Measurements from ENCODE around the gene DHRS4. TPM values are rescaled to one million over a fixed set of nuclear protein-coding genes. Genes with fewer than 3 reads are reported as not detected.

The DHRS4 gene
- total and polyA plus RNA-seq, 2 of the 13 experiments (the other 11 are each of a cell fraction or from before 2014, with no cell fraction given) = 23.9 to 45.1 TPM

DNA sequence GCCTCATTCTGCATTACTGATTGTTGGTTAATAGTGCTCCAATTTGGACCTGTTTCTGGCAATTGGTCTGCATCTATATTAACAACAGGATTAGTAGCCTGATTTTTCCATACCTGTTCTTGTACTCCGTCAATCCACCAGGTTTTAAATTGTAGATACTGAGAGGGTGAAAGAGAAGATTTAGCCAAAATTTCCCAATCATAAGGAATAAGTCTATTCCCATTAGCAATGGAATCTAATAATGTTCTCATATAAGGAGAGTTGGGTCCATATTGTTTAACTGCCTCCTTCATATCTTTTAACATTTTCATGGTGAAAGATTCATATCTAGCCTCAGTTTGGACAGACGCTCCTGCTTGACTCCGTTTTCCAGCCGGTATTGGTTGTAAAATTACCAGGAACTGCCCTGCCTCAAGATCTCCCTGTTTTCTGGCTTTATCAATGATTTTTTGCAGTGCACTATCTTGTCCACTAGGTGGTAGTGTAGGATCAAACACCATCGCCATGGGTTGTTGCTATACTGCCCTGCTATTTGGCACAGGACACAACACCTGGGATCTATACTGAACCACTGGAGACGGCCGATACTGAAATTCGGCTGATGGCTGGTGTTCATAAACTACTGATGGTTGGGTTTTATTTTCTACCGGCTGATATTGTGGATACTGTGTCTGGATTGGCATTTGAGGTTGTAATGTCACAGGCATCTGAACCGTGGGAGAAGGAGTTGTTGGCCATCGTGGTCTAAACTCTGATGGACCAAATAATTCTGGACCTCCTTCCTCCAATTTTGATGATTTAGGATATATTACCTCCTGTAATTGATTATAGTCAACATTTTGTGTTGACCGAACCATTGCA lies 60.3 kb downstream of the DHRS4 start (continued):
- TF ChIP-seq ZZZ3 (CRISPR knock-in tag; IDR thresholded peaks at IDR 0.05; ENCODE audit: borderline replicate concordance) (no peak; the same call in 1 of the 2 replicates), GATA4 (IDR thresholded peaks at IDR 0.05; ENCODE audit: borderline replicate concordance, low read depth) (no peak), ZKSCAN5 (CRISPR knock-in tag; IDR thresholded peaks at IDR 0.05) (no peak), SRF (IDR thresholded peaks at IDR 0.05; ENCODE audit: low read depth, low read length) (no peak), ZNF225 (CRISPR knock-in tag; IDR thresholded peaks at IDR 0.05) (no peak), ZNF3 (CRISPR knock-in tag; IDR thresholded peaks at IDR 0.05) (no peak), POLR2G (IDR thresholded peaks at IDR 0.05; ENCODE audit: low read depth, low read length) (no peak), NR1H2 (CRISPR knock-in tag; IDR thresholded peaks at IDR 0.05; ENCODE audit: borderline replicate concordance, low read depth) (no peak), POLR2A (IDR thresholded peaks at IDR 0.05; ENCODE audit: insufficient read depth in 1 of 2, low read depth in 2 of 2, low read length in 2 of 2) (no peak), MBNL3 (CRISPR knock-in tag; conservative IDR thresholded peaks at IDR 0.05) (no peak), MTA3 (CRISPR knock-in tag; IDR thresholded peaks at IDR 0.05) (no peak), MED13 (CRISPR knock-in tag; IDR thresholded peaks at IDR 0.05) (no peak), ZSCAN20 (CRISPR knock-in tag; IDR thresholded peaks at IDR 0.05; ENCODE audit: borderline replicate concordance) (no peak), MAFG (CRISPR knock-in tag; IDR thresholded peaks at IDR 0.05) (no peak), ZNF264 (CRISPR knock-in tag; IDR thresholded peaks at IDR 0.05) (0 out of 2 replicates have a peak, but pooled peaks have one; percentile 29)
- TF ChIP-seq, protein P1, sequence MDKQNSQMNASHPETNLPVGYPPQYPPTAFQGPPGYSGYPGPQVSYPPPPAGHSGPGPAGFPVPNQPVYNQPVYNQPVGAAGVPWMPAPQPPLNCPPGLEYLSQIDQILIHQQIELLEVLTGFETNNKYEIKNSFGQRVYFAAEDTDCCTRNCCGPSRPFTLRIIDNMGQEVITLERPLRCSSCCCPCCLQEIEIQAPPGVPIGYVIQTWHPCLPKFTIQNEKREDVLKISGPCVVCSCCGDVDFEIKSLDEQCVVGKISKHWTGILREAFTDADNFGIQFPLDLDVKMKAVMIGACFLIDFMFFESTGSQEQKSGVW (CRISPR knock-in tag; IDR thresholded peaks at IDR 0.05; ENCODE audit: borderline replicate concordance) = no peak
- TF ChIP-seq, protein P2, sequence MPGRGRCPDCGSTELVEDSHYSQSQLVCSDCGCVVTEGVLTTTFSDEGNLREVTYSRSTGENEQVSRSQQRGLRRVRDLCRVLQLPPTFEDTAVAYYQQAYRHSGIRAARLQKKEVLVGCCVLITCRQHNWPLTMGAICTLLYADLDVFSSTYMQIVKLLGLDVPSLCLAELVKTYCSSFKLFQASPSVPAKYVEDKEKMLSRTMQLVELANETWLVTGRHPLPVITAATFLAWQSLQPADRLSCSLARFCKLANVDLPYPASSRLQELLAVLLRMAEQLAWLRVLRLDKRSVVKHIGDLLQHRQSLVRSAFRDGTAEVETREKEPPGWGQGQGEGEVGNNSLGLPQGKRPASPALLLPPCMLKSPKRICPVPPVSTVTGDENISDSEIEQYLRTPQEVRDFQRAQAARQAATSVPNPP (CRISPR knock-in tag; IDR thresholded peaks at IDR 0.05) = no peak
- TF ChIP-seq, protein P3, sequence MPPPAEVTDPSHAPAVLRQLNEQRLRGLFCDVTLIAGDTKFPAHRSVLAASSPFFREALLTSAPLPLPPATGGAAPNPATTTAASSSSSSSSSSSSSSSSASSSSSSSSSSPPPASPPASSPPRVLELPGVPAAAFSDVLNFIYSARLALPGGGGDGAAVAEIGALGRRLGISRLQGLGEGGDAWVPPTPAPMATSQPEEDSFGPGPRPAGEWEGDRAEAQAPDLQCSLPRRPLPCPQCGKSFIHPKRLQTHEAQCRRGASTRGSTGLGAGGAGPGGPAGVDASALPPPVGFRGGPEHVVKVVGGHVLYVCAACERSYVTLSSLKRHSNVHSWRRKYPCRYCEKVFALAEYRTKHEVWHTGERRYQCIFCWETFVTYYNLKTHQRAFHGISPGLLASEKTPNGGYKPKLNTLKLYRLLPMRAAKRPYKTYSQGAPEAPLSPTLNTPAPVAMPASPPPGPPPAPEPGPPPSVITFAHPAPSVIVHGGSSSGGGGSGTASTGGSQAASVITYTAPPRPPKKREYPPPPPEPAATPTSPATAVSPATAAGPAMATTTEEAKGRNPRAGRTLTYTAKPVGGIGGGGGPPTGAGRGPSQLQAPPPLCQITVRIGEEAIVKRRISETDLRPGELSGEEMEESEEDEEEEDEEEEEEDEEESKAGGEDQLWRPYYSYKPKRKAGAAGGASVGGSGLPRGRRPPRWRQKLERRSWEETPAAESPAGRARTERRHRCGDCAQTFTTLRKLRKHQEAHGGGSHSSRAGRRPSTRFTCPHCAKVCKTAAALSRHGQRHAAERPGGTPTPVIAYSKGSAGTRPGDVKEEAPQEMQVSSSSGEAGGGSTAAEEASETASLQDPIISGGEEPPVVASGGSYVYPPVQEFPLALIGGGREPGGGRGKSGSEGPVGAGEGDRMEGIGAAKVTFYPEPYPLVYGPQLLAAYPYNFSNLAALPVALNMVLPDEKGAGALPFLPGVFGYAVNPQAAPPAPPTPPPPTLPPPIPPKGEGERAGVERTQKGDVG (CRISPR knock-in tag; IDR thresholded peaks at IDR 0.05; ENCODE audit: borderline replicate concordance) = no peak
- TF ChIP-seq, protein P4, sequence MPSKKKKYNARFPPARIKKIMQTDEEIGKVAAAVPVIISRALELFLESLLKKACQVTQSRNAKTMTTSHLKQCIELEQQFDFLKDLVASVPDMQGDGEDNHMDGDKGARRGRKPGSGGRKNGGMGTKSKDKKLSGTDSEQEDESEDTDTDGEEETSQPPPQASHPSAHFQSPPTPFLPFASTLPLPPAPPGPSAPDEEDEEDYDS (CRISPR knock-in tag; IDR thresholded peaks at IDR 0.05) = peak; percentile 65; the same call in 1 of the 2 replicates
- TF ChIP-seq, protein P5, sequence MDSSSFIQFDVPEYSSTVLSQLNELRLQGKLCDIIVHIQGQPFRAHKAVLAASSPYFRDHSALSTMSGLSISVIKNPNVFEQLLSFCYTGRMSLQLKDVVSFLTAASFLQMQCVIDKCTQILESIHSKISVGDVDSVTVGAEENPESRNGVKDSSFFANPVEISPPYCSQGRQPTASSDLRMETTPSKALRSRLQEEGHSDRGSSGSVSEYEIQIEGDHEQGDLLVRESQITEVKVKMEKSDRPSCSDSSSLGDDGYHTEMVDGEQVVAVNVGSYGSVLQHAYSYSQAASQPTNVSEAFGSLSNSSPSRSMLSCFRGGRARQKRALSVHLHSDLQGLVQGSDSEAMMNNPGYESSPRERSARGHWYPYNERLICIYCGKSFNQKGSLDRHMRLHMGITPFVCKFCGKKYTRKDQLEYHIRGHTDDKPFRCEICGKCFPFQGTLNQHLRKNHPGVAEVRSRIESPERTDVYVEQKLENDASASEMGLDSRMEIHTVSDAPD (CRISPR knock-in tag; IDR thresholded peaks at IDR 0.05) = no peak
- TF ChIP-seq, protein P6, sequence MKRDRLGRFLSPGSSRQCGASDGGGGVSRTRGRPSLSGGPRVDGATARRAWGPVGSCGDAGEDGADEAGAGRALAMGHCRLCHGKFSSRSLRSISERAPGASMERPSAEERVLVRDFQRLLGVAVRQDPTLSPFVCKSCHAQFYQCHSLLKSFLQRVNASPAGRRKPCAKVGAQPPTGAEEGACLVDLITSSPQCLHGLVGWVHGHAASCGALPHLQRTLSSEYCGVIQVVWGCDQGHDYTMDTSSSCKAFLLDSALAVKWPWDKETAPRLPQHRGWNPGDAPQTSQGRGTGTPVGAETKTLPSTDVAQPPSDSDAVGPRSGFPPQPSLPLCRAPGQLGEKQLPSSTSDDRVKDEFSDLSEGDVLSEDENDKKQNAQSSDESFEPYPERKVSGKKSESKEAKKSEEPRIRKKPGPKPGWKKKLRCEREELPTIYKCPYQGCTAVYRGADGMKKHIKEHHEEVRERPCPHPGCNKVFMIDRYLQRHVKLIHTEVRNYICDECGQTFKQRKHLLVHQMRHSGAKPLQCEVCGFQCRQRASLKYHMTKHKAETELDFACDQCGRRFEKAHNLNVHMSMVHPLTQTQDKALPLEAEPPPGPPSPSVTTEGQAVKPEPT (CRISPR knock-in tag; IDR thresholded peaks at IDR 0.05; ENCODE audit: low read depth) = no peak
